NCI-H69 (cell line): ENCODE measurements around the gene AQP7.
"Not testable (repeated sequence)": the region's sequence is repeated elsewhere in the genome, so short reads cannot be mapped to it uniquely, and the experiment has no call there.

Source experiments
- DNase-seq: peaks from one replicate; lab custom pipeline; 2025; lab: John Stamatoyannopoulos, UW

Gene AQP7

GRCh38 chr9:33402371-33402770, at the start of gene AQP7:
Gene AQP7 (minus strand): TSS chr9:33402568. CDS start chr9:33401262, 1,306 bp downstream.
- DNase-seq, result not testable (repeated sequence)

GRCh38 chr9:33450621-33451146, 48.3 kb upstream of the AQP7 start:
- DNase-seq, result no peak

GRCh38 chr9:33449715-33450114, 47.3 kb upstream of the AQP7 start:
- no peak for DNase-seq

DNA sequence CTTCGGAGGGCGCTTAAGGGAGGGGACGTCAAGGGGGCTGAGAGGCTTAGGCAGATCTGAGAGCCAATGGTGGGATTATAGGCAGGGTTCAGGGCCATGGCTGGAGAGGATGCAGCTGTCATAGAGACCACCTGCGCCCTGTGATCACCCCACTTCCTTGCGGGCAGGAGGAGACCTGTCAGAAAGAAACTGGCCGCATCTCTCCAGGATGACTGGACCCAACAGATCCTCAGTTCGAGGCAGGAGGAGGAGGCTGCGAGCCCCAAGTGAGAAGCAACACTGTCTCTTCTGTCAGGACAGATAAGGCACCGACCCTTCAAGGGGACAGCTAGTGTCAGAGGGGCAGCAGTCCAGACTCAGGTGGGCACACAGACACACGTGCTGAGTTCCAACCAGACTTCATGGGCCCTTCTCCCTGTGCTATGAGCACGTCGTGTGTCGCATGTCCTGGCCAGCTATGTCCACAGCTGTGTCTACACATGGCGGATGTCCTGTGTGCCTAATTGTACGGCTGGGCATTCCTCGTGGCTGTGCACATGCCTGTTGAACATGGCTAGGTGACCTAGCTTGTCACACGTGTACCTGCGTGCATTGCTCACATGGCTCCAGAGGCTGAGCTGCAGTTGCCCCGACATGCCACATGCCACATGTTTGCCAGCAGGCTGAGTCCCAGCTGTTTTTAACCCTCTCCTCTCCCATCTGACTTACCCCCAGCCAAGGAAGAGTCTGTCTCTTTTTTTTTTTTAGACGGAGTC, 45.6 kb upstream of the AQP7 start:
- DNase-seq, result peak; percentile 41

DNA sequence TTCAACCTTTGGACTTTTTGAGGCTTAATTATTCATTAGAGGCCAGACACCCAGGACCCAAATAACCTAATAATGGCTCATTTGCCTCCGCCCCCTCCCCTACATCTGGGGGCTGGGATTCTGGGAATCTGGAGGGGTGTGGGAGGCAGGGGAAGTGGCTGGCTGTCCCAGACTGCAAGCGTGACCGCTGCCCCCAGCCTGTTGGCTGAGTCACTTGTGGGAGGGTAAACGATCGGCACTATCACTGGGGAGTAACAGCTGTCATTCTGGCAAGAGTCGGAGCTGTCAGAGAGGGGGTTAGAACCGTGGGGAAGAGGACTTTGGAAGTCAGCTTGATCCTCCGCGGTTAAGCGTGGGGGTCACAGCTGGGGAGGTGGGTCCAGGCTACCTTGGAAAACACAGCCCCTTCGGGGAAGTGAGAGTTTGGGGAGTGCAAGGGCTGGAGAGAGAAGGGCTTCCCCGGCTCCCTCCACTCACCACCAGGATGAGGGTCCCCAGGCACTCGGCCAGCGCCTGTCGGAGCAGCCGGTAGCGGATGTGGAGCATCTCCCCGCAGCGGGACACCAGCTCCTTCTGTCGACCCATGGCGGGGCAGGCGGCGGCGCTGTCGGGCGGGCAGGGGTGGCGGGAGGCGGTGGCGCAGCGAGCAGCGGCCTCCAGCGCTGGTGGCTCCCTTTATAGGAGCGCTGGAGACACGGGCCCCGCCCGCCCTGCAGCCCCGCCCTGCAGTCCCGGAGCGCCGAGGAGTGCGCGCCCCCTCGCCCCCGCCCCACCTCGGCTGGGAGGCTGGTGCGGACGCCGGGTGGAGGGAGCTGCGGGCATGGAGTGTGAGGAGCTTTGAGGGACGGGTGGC, 44.8 kb upstream of the AQP7 start, which contains the start of gene AQP3:
Gene AQP3 (minus strand): TSS at position 648 of the 853 bp plus-strand sequence. CDS start 63 bp downstream, at position 585.
- peak; percentile 92 for DNase-seq

GRCh38 chr9:33446240-33446945, 44.0 kb upstream of the AQP7 start:
- DNase-seq, result peak; percentile 45

DNA sequence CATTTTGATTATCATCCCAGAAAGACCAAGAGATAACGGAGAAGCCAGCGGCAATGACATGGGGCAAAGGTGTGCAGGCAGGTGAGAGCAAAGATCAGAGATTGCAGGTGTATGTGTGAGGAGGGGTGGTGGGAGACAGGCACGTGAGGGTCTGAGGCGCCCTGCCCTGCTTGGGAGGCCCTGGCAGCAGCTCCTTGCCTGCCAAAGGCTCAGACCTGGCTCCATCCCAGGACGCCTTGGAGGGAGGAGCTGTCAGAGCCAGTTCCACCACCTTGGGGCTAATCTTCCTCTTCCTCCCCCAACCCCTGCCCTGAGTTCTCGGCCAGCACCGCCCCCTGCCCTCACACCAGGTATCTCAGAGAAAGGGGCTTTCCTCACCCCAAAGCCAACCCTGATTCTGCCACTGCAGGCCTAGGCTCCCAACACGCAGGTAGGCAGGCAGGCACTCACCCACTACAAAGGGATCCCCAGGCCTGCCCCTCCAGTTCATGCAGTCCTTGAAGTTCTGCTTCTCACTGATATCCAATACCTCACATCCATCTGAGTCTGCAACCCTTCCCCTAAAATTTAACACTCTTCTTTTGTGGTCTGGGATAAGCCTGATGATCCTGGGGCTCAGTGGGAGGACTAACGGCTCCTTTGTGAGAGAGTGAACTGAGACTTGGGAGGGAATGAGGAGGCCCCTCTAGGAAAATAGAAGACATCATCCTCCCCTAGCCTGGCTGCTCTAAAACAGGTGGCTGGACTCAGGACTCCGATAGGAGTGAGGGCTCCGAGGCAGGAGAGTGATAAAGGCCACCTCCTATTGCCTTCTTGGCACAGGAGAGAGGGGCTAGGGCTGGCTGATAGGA, 43.2 kb upstream of the AQP7 start:
- no peak for DNase-seq

DNA sequence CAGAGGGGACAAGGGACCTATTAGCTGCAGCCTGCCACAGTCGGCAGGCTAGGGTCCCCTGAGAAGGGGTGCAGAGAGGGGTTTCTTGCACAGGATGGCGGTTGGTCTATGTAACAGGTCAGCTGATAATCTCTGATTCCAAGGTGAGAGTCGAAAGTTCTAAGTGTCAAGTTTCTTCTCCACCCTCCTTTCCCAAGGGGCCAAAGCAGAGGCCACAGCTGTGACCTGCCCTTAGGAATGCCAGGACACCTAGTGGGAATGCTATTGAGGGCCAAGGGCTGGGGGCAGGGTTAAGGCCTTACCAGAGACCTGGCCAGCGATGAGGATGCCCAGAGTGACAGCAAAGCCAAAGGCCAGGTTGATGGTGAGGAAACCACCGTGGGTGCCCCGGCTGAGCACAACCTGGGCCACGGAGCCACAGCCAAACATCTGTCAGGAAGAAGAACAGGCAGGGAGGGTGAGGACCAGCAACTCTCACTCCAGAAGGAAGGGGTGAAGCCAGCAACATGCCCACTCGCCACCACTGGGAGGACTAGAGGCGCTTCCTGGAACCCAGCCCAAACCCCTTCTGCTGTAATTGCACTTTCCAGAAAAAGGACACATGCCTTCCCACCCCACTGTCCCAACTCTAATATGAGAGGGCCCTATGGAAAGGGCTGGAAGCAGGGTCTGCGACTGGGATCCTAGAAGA, 41.2 kb upstream of the AQP7 start:
- no peak for DNase-seq

GRCh38 chr9:33443047-33443446, 40.7 kb upstream of the AQP7 start:
- peak; percentile 15 for DNase-seq

DNA sequence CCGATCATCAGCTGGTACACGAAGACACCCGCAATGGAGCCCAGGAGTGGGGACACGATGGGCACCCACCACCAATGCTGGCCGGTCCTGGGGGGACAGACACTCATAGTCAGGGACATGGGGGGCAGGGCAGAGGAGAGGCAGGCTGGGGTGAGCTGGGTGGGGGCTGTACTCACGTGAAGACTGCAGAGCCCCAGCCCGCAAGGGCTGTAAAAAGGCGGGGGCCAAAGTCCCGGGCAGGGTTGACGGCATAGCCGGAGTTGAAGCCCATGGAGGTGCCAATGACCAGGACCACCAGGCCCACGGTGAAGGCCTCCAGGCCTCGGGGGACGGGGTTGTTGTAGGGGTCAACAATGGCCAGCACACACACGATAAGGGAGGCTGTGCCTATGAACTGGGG, 39.8 kb upstream of the AQP7 start:
- DNase-seq, result no peak

GRCh38 chr9:33440609-33441008, 38.2 kb upstream of the AQP7 start:
- DNase-seq, result no peak

DNA sequence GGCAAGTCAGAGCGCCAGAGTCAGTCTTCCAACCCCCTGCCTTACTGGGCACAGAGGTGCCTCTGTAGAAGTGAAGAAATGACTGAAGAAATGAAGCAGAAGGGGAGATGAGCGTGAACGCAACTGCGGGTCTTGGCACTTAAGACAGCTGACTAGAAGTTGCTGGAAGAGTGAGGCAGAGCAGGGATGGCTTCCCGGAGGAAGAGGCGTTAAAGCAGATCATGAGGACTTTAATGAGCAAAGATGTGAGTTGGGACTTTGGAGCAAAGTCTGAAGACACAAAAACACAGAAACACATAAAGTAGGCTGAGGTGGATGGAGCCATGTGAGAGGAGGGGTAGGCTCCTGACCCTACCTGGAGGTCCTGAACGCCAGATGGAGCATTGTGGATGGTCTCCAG, 37.8 kb upstream of the AQP7 start:
- no peak for DNase-seq

DNA sequence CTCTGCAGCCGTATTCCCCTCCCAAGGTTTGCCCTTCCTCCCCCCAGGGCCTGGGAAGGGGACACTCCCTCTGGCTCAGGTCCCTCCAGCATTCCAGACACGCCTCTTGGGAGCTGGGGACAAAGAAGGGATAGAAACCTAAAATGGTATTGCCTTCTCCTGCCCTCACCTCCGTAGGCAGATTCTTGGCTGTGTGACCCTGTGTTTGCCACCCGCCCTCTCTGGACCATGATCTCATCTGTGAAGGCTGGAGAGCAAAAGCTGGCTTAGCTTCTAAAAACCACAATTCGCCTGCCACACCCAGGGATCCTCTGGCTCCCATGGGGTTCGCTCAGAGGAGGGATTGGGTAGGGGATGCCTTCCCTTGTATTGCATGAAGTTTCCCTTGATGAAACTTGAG, 37.4 kb upstream of the AQP7 start:
- no peak for DNase-seq

DNA sequence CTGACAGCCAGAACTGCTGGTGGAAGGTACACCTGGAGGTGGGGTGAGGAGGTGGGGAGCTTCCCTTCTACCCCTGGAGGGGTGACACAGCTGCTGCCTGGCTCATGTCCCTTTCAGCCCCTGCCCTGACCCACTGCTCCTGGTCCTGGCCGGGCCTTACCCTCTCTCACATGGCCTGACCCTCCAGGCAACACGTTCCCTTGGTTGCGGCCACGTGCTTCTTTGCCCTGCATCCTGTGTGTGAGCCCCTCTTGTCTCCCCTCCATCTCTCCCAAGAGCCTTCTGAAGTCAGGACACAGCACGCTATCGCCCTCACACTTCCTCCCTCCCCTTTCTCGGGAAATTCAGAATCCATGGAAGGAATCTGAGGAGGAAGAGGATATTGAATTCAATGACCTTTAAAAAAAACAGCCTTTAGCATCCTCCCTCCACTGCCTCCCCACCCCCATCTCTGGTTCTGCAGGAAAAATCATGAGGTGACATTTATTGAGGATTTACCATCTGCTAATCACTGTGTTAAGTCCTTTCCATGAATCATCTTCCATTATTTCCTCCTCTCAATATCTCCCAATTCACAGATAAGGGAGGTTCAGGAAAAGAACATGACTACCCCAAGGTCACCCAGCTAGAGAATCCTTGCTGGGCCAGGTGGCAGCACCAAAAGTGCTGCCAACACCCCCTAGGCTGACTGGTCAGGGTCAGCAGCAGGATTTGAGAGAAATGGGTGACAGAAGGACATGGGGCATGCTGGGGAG, 36.7 kb upstream of the AQP7 start:
- DNase-seq, result no peak

- DNase-seq, result no peak
Measured at GRCh38 chr9:33437898-33438297, 35.5 kb upstream of the AQP7 start.

DNA sequence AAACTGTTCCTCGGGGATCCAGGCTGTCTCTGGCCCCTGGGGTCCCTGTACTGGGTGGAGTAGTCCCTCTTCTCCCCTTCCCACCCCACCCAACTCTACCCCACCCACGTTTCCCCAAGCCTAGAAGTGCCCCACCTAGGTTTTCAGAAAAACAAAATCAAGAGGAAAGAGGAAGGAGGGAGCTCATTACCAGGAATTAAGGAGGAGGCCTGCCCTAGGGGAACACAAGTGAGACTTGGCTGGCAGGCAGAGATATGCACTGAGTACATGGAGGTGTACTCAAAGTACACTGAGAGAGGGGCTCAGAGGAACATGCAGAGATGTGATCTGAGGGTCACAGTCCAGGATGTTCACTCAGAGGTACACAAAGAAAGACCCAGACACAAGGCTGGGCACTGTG, 34.8 kb upstream of the AQP7 start:
- DNase-seq, result no peak

GRCh38 chr9:33436445-33436844, 34.1 kb upstream of the AQP7 start:
- DNase-seq, result peak; percentile 18

- DNase-seq, result no peak
Measured at GRCh38 chr9:33435821-33436277, 33.5 kb upstream of the AQP7 start.

DNA sequence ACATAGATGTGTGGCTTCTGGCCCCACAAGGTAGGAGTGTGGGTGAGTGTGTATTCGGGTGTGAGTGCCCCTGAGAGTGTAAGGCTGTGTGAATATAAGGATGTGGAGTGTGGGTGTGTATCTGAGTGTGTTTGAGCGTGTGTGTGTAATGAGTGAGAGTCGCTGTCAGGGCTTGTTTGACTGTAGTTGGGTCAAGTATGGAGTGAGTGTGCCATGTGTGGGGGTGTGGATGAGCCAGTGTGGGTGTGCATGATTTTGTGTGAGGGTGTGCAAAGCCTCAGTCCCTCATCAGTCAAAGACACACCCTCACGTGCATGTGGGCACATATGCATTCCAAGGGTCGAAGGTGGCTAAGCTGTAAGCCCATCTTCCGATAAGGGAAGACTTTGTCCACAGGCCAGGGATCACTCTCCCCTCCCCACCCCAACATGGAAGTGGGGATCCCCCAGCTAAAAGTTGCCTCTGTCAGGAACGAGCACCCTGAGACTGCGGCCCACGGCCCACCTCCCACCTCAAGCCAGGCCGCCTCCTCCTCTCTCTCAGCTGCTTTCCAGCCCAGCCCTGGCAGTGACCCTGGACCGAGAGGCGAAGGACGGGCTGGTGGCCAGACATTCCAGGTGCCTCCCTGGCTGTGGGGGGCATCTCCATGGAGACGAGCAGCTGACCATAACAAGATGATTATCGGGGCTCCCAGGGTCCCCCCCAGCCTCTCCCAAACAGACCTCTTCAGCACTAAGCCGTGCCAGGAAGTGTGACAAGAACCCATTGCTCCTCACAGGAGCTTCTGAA, 32.1 kb upstream of the AQP7 start:
- no peak for DNase-seq
